HG03135 (cell line): Measurements from ENCODE around the gene MBD1.
"Not testable (repeated sequence)": the region's sequence is repeated elsewhere in the genome, so short reads cannot be mapped to it uniquely, and the experiment has no call there.

Experiments used
- ATAC-seq: cut with Tn5 transposase; IDR thresholded peaks from one replicate; pipeline ENCODE4 v1.9.1; 2021; ENCODE audit warnings: mild to moderate bottlenecking, moderate library complexity; ENCODE audit not compliant: unreplicated experiment

MBD1 gene

DNA sequence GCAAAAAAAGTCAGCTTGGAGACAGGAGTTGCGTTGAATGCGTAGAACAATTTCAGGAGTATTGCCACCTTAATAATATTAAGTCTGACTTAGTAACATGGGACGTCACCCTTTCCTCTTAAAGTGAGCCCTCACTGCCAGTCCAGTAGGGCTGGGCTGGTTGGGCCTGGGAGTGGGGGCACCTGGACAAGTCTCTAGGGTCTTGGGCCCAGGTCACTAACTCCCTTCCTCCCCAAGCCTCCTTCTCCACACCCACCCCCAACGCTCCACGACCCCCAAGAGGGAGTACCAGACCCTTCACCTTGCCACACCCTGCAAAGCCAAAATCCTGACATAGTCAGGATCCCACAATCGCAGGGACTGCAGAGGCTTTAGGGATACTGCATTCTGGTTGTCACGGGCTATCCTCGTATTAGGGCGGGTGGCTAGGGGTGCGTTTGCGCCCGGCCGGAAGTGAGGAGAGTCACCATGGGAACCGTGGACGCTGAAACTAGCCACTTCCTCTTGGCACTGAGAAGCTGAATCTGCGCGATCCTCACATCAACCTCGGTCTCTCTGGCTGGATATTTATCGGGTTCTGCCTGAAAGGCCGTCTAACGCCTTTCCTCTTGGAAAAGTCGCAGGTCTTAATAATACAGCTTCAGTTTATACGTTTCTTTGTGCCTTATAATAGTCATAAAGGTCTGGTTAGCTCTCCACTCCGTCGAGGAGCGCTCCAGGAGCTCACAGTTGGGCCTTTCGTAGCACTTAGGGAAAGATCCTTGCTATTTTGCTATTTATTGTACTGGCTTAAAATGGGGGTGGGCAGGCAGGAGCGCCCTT lies 16.5 kb upstream of the MBD1 start:
- peak; percentile 99 for ATAC-seq

DNA sequence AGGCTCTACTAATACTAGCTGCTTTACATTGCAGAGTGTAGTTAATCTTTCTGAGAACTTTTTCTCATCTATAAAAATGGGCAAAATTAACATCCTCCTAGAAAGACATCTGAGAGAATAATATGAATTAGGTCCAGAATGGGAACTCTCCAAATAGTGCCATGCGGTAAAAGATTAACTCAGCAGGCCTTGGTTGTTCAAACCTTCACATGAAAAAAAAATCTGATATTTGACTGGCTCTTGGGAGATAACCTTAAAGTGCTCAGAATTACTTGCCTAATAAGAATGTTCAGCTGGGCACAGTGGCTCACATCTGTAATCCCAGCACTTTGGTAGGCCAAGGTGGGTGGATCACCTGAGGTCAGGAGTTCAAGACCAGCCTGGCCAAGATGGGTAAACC lies 11.7 kb upstream of the MBD1 start:
- ATAC-seq: no peak

DNA sequence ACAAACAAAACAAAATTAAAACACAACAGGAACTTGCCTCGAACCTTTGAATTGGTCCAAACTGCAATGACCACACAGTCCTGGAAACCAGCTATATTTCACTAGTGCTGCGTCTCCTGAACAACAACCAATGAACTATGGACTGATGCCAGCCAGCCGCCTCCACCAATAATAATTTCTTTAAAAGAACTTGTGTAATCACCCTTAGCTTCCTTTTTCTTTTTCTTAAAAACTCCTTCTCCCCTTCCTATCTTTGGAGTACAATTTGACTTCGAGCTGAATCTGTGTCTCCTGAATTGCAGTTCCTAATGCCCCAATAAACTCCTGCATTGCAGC lies 7.8 kb upstream of the MBD1 start:
- no peak for ATAC-seq

DNA sequence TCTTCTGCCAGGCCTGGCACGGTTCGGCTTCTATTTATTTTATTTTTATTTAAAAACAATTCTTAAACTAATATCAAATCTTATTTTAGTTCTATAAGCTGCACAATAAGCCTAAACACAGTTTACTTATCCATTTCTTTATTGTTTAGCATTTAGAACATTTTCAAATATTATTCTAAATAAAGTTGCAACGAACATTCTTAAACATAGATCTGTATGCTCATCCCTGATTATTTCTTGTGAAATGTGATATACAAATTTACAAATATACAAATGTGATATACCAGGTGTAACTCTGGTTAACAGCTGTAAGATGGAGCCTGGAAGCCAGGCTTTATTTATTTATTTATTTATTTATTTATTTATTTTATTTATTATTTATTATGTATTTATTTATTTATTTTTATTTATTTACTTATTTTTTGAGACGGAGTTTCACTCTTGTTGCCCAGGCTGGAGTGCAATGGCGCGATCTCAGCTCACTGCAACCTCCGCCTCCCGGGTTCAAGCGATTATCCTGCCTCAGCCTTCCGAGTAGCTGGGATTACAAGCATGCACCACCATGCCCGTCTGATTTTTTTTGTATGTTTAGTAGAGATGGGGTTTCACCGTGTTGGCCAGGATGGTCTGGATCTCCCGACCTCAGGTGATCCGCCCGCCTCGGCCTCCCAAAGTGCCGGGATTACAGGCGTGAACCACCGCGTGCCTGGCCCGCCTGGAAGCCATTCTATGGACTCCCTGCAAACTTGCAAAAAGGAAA lies 7.2 kb upstream of the MBD1 start:
- not testable (repeated sequence) for ATAC-seq

DNA sequence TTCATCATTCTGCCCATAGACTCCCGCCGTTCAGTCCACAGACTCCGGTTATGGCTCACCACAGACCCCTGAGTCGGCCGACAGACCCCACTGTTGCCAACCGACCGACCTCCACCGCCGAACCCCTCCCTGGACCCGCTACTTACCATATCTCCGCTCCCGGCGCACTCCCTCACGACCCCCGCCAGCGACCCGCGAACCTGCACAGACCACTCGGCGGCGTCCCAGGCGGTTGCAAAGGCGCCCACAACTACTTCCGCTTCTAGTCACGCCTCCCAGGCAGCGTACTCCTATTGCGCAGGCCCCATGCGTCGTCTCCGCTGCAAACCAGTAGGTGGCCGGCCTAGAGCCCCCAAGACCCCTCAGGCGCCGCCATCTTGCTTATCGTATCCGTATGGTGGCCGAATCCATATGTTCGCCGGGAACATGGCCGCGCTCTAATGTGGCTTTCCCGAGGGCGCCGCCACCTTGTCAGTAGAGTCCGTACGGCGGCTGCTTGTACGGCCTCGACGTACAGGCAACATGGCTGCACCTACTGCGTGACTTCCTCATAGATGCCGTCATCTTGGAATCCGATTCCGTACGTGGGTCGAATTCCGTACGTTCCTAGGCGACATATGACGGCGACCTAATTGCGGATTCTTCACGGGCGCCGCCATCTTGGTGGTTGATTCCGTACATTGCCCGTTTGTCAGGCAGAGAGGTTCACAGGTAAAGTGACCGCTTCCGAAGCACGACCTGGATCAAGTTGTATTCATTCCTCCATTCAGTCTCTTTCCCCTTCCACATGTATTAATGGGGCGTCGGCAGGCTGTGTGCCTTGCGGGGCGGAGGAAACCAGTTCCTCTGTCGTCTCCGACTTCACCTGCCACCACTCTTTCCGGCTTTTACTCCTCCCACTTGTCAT lies 6.4 kb upstream of the MBD1 start, which contains the start of gene CXXC1:
Gene CXXC1, minus strand, starts transcription at position 252 of the 907 bp plus-strand sequence. Its CDS starts 103 bp downstream, at position 149.
- peak; percentile 85 for ATAC-seq

DNA sequence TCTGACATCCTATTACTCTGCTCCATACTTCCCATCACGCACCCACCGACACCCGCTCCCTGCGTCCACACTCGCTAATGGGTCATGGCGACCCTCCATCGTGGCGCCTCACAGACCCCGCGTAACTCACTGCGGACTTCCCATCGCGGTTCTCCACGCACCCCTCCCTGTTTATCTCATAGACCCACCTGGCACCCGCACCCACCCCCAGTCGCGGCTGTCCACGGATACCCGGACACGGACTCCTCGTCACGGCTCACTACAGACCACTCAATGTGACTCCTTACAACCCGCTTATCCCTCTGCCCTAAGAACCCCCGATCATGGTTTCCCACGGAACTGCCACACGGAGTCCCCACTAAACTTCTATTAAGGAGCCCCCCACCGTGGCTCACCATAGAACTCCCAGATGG lies 5.7 kb upstream of the MBD1 start:
- no peak for ATAC-seq

DNA sequence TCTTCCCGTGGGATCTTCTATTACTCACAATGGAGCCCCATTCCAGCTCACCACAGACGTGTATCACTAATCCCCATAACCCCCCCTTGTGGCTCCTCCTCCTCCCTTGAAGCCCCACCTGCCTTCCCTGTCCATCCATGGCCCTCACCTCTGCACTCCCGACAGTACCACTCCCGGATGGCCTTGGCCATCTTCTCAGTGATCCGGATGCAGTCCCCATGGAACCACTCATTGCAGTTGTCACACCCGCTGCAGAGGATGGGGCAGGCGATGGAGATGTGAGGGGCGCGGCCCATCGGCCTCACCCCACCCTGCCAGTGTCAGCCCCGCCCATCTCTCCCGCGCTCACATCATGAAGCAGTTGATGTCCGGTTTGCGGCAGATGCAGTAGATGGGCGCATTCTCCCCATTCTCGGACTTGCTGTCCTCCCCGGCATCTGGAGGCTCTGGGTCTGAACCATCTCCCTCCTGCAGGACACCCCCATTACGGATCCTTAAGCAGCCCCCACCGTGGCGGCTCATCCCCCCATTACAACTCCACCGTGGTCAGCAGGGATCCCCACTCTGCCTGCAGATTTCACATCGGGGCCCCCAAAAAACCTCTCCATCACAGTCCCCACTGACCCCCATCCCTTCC lies 5.2 kb upstream of the MBD1 start:
- ATAC-seq: no peak

DNA sequence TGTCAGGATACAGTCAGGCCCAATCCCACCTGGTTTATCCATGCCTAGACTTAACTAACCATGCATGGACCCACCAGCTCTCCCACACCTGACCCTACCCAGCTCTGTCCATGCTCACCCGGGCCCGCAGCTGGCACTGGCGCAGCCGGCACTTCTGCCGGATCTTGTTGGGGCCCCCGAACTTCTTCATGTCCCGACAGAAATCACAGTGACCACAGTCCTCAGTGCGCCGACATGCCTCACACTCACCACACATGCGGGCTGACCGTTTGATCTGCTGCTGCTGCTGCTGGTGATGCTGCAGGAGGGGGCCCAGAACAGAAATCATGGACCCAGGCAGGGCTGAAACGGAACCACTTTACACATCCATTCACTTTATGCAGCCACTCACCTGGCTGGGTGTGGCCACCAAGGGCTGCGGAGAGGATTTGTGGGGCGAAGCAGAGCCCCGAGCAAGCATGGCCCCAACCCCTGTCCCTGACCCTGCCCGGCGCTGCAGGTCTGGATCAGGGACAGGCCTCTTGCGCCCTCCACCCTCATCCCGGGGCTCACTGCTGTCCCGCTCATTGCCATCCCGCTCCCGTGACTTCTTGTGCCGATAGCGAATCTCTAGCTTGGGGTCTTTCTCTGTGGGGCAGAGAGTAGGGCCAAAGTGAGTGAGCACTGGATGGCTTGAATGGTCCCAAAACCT lies 4.5 kb upstream of the MBD1 start:
- no peak for ATAC-seq

DNA sequence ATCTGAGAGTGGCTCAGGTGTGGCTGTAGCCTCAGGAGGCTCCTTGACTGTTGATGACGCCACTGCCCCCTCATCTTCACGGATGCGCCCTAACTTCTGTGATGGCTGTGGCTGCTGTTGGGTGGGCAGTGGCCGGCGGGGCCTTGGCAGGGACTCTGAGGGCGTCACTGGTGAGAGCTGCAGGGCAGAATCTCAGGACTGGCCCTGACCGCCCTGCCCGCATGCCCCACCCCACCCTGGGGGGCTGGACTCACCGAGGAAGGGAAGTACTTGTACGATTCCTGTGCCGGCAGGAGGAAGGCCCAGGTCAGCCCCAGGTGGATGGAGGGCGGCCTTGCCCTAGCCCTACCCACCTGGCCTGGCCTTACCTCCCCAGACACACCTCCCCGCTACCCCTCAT lies 3.7 kb upstream of the MBD1 start:
- no peak for ATAC-seq

DNA sequence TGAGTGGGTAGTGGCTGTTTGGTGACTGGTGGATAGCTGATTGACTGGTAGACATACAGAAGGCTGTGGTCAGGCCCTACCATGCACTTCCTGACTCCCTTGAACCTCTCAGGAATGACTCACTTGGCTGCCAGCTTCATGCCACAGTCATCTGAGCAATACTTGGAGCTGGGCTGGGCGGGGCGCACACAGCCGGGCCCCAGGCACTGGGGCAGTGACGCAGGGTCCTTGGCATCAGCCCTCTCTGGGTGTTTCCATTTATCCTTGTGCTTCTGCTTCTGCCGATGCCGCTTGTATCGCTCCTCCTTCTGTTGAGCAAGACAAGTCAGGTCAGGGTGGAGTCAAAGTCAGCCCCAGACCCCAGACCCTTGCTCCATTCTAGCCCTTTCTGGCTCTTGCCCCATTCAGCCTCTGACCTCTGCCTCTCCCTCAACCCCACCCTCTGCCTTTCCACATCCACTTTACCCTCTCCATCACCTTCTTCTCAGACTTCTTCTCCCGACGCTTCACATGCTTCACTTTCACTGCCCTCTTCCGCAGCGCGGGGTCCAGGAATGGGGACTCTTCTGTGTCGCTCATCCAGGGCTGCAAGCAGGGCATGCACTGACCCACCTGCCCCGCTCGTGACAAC lies 3.0 kb upstream of the MBD1 start:
- ATAC-seq: no peak

DNA sequence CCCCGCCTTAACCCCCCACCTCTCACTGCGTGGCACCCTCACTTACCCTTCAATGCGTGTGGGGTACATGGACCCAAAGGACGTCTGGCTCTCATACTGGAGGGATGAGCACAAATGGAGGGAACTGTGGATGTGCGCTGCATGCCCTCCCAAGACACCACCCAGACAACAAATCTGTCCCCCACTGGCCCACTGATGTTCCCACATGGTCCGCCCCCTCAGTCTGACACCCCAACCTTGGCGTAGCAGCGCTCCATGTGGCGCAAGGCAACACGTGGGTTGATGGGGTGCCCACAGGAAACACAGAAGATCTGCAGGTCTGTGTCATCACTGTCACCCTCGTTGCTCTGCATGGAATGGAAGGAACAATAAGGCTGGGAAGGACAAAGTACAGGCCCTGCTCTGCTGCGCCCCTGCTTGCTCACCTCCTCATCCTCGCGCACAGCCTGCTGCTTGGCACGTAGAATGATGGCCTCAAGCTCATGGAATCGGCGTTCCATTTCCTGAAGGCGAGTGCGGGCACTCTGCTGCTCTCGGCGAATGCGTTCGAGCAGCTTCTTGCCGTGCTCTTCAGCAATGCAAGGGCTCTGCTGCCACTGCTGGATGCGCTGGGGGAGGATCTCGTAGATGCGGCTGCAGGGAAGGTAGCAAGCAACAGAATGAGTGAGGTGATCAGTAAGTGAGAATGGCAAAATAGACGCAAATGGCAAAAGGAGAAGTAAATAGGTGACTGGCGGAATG lies 2.3 kb upstream of the MBD1 start:
- no peak for ATAC-seq

DNA sequence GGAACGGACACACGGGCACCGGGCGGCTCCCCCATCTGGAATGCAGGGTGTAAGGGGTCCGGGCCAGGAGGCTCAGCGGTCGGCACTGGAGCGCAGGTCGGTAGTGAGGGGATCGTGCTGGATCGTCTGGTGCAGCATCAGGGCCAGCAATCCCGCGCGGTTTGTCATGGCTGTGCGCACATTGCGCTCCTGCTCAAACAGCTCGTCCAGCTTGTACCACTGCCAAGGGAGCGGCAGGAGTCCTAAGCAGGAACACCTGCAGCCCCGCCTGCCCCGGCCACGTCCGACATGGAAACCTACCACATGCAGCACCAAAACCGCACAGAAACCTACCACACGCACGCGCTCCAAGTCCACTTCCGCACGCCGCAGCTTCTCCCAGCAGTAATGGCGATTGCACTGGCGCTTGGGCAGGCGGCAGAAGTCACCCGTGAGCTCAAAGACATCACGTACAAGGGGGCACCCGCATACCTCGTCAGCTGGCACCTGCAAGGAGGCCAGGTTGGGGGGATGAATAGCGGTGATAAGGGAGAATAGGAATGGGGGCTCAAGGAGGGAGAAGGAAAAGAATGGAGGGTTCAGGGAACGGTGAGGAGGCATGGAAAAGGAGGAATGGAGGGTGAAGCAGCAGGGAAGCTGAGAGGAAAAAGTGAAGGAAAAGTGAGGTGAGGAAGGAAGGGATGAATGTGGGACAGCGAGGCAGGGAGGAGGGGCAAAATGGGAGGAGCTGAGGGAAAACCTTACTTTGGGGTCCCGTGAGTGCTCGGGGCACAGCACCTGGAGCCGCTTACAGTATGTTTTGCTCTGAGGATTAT lies 1.4 kb upstream of the MBD1 start:
- no peak for ATAC-seq

DNA sequence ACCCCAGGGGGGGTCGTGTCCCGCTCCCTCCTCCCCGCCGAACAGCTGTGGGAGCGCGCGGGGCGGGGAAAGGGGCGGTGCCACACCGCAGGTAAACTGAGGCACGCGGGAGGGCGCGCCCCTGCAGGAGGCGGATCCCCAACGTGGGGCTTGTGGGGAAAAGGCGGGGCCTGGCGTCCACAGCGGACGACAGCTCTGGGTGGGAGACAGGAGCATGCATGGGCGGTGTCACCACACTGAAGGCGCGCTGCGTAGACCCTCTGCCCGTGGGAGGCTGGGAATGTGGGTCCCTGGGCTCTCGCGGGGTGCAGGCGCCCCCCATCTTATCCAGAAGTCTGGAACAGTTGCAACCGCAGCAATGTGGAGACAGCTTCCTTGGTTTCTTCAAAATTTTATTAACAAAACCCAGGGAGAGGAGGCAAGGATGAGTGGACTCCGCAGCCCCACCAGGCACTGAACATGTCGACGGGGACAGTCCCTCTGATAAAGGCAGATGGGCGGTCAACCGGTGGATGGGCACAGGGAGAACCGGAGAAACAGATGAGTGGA lies 723 bp upstream of the MBD1 start:
- ATAC-seq: no peak

DNA sequence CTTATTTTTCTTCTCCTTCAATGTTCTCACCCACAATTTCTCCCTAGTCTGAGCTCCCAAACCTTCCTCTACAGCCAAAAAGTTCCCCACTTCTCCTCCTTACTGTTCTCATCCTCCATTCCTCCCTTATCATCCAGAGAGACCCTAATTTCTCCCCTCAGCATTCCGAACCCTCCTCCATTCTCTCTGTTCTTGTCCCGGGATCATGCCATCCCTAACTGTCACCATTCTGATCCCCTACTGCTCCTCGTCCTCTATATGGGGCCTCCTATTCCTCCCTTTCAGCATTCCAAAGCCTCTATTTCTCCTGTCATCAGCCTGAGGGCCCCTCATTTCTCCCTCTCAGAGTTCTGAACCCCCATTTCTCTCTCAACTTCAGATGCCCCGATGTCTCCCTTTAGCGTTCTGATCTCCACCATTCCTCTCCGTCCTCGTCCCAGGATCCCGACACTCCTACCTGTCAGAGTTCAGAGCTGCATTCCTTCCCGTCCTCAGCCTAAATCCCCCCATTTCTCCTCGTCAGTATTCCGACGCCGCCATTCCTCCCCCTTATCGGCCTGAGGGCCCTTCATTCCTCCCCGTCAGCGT lies 522 bp downstream of the MBD1 start:
- no peak for ATAC-seq

DNA sequence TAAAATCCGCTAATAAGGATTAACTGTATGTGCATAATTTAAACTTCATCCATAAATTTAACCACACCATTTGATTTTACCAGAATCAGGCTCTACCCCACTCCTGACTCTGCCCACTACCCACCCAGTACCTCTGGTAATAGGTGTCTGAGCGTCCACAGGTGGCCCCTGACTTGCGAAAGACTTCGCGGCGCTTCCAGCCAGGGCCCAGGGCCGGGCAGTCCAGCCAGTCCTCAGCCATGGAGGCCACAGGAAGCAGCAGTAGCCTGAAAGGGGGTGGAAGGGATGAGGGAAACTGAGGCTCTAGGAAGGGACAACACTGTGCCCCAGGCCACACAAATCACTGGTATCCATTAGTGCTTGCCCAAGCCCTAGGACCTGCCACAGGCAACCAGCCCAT lies 1.6 kb downstream of the MBD1 start:
- ATAC-seq: no peak

DNA sequence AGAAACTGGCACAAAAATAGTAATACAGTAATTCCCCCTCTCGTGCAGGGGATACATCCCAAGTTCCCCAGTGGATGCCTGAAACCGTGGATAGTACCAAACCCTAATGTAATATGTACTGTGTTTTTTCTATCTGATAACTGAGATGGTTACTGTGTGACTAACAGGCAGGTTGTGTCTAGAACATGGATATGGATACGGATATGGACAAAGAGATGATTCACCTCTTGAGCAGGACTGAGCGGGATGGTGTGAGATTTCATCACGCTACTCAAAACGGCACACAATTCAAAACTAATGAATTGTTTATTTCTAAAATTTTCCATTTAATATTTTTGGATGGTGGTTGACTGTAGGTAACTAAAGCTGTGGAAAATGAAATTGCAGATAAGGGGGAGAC lies 3.4 kb downstream of the MBD1 start:
- no peak for ATAC-seq

DNA sequence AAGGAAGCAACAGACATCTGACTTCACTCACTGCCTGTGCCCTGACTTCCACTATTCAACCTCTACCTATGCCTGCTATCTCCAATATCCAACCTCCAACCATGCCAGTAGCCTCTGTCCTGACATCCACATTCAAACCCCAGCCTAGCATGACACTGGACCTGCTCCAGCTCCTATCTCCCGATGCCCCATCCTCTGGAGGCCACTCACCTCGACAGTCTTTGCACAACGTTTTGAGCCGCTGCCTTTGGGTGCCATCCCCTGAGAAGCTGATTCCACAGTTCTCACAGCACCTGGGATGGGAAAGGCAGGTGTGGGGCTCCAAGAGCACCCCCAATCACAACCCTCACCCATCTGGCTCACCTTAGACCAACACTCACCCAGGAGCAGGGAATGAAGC lies 4.9 kb downstream of the MBD1 start:
- no peak for ATAC-seq
